Activated T-cell treated with anti-CD3 and anti-CD28 coated beads, Interleukin-2, amount 50 U/mL, for 48 hours (primary cell): ENCODE measurements around the gene MC1R.
"Not testable (repeated sequence)": the region's sequence is repeated elsewhere in the genome, so short reads cannot be mapped to it uniquely, and the experiment has no call there.

ENCODE experiments used
- DNase-seq, 2 experiments: peaks; one replicate each; pipeline ENCODE4 v3.0.0-alpha.2; 2020

MC1R gene

DNA sequence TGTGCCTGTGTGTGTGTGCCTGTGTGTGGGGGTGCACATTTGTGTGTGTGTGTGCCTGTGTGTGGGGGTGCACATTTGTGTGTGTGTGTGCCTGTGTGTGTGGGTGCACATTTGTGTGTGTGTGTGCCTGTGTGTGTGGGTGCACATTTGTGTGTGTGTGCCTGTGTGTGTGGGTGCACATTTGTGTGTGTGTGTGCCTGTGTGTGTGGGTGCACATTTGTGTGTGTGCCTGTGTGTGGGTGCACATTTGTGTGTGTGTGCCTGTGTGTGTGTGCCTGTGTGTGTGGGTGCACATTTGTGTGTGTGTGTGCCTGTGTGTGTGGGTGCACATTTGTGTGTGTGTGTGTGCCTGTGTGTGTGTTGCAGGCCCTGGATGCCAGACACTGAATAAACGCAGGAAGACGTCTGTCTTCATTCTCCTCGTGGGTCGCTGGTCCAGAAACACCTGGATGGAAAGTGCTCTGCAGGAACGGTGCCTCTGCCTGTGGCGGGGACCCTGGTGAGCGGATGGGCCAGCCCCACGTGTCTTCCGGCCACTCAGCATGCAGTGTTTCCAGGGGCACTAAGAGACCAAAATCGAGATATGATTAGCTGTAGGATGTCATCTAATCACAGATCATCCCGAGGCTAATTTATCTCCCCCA lies 3.9 kb upstream of the MC1R start:
- DNase-seq, result not testable (repeated sequence)

GRCh38 chr16:89915303-89916232 lies 3.1 kb upstream of the MC1R start:
- no peak for DNase-seq

- DNase-seq, result peak; percentile 86 to 88
Observed at GRCh38 chr16:89917773-89918452, 749 bp upstream of the MC1R start.

DNA sequence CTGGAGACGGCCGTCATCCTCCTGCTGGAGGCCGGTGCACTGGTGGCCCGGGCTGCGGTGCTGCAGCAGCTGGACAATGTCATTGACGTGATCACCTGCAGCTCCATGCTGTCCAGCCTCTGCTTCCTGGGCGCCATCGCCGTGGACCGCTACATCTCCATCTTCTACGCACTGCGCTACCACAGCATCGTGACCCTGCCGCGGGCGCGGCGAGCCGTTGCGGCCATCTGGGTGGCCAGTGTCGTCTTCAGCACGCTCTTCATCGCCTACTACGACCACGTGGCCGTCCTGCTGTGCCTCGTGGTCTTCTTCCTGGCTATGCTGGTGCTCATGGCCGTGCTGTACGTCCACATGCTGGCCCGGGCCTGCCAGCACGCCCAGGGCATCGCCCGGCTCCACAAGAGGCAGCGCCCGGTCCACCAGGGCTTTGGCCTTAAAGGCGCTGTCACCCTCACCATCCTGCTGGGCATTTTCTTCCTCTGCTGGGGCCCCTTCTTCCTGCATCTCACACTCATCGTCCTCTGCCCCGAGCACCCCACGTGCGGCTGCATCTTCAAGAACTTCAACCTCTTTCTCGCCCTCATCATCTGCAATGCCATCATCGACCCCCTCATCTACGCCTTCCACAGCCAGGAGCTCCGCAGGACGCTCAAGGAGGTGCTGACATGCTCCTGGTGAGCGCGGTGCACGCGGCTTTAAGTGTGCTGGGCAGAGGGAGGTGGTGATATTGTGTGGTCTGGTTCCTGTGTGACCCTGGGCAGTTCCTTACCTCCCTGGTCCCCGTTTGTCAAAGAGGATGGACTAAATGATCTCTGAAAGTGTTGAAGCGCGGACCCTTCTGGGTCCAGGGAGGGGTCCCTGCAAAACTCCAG lies 1.1 kb downstream of the MC1R start:
- DNase-seq, result no peak

DNA sequence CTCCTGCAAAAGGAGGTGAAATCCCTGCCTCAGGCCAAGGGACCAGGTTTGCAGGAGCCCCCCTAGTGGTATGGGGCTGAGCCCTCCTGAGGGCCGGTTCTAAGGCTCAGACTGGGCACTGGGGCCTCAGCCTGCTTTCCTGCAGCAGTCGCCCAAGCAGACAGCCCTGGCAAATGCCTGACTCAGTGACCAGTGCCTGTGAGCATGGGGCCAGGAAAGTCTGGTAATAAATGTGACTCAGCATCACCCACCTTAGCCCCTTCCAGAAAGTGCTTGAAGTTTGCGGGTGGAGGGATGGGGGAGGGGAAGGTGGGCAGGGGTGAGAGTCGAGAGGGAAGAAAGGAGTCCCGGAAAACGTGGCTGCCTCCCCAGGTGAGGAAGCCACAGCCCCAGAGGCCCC lies 2.1 kb downstream of the MC1R start:
- DNase-seq, result no peak

GRCh38 chr16:89921131-89921701 lies 2.6 kb downstream of the MC1R start:
- DNase-seq, result no peak

DNA sequence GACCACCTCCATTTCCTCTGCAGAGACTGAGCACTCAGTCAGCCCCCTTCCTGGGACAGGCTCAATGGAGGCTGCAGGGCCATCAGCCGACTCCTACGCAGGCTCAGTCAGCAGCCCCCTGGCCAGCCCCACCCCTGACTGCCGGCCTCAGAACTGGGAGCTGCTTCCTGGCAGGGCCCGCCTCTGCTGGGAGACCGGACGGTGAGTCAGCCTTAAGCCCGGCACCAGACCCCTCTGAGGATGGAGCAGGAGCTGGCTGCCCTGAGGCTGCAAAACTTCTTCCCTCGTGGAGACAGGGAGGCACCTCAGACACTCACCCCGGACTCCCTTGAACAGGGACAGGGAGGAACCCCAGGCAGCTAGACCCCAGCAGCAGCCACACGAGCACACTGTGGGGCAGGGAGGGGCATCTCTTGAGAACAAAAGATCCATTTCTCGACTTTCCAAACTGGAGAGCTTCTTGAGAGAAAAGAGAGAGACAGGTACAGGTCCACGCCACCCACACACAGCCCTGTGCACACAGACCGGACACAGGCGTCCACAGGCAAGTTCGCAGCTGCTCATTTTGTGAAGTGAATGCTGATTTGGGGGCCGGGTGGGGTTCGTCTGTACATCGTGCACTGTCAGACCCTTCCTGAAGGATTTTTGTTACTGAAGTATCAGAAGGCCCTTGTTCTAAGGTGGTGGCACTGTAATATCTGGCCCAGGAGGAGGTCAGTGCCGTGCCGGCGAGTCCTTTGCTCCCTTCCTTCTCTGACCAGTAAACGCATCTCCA lies 3.2 kb downstream of the MC1R start:
- peak; percentile 39 to 53 for DNase-seq

DNA sequence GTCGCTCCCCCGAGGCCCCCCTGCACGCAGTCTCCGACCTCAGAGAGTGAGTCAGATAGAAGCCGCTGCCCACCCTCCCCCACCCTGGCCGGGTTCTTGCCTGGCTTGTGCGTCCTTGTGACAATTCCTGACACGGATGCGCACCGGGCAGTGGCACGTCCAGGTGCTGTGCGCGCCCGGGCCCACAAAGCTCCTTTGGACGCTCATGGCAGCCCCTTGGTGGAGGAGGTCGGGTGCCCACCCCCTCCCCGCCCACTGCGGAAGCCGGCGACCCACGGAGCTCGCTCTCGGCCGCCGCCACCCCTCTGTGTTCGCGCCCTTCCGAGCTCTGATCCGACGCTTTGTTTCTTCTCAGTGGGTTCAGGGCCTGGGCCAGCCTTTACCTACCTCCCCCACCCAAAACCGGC lies 3.8 kb downstream of the MC1R start:
- DNase-seq, result peak; percentile 61 to 64

GRCh38 chr16:89922884-89923639 lies 4.4 kb downstream of the MC1R start, which contains the start of gene TUBB3:
Gene TUBB3, plus strand, starts transcription at chr16:89923342. Its CDS starts 60 bp downstream, at chr16:89923402.
- DNase-seq, result peak; percentile 67 to 74

- DNase-seq, result no peak
Observed at GRCh38 chr16:89923640-89924296, 5.1 kb downstream of the MC1R start.

DNA sequence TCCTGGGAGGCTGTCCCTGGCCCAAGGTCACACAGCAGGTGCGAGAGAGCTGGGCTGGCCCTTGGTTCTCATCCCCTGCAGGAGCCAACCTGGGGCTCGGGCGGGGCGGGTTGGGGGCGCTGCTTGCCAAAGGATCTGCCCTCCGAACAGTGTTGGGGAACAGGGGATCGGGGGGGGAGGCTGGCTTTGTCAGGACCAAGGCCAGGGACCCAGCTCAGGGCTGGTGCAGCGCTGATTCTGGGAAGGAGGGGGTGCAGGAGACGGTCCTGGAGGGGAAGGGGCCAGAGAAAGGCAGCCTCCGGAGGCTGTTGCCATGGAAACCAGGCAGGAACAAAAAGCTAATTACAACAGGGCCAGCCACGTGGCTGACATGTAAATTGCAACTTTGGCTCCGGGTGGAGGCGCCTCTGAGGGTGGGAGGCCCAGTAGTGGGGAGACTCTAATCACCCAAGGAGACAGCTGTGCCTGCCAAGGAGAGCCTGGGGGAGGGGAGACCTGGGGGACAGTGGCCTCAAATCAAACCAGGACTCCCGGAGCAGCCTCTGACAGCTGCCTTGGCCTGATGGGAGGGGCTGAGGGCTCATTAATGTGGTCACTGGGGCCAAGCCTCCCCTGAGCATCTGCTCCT lies 5.7 kb downstream of the MC1R start:
- peak in 1 of 2 experiments; percentile 45 for DNase-seq

DNA sequence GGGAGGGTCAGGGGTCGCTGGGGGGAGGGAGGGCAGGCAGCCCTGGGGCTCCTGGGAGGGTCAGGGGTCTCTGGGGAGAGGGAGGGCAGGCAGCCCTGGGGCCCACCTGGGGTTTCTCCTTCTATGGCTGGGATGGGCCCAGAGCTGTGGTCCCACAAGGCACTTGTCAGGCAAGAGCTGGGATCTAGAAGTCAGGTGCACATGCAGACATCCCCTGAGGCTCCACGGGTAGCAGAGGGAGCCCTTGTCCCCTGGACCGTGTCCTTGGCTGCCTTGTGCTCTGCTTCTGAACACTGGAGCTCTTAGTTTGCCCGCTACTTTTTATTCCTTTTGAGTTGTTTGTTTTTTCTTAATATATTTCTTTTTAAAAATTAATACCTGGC lies 6.3 kb downstream of the MC1R start:
- DNase-seq, result no peak

DNA sequence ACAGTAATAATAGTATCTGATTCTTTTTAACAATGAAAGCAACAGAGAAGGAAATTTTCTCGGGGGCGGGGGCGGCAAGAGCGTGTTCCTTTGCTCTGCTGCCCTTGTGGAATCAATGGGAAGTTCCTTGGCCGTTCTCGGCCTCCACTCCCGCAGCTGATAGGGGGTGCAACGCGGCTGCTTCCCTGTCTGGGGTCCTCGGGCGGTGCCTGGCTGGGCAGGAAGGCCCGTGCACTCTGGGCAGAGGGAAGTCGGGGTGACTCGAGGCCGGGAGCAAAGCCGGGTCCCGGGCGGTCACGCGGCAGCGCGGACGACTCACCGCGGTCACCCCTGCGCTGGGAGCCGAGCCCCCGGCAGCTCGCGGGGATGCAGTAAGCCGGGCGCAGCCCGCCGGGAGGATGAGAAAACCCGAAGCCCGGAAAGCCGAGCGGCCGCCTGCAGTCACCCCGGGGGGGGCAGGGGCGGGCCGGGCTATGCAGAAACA lies 7.0 kb downstream of the MC1R start:
- DNase-seq, result no peak

GRCh38 chr16:89931305-89931896 lies 12.7 kb downstream of the MC1R start:
- no peak for DNase-seq

GRCh38 chr16:89931964-89932363 lies 13.3 kb downstream of the MC1R start:
- DNase-seq, result no peak

DNA sequence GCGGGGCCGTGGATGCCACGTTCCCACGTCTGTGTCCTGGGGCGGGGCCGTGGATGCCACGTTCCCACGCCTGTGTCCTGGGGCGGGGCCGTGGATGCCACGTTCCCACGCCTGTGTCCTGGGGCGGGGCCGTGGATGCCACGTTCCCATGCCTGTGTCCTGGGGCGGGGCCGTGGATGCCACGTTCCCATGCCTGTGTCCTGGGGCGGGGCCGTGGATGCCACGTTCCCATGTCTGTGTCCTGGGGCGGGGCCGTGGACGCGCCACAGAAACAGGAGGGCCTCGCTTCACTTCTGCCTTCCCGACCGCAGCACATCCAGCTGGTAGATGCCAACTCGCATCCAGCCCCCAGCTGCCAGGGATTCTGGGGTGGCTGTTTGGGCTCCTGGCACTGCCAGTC lies 15.4 kb downstream of the MC1R start:
- not testable (repeated sequence) for DNase-seq

GRCh38 chr16:89934611-89935553 lies 16.2 kb downstream of the MC1R start:
- no peak for DNase-seq

DNA sequence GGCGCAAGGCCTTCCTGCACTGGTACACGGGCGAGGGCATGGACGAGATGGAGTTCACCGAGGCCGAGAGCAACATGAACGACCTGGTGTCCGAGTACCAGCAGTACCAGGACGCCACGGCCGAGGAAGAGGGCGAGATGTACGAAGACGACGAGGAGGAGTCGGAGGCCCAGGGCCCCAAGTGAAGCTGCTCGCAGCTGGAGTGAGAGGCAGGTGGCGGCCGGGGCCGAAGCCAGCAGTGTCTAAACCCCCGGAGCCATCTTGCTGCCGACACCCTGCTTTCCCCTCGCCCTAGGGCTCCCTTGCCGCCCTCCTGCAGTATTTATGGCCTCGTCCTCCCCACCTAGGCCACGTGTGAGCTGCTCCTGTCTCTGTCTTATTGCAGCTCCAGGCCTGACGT lies 17.0 kb downstream of the MC1R start:
- not testable (repeated sequence) for DNase-seq
